NCI-H2107 (cell line): ENCODE measurements around the gene IL37.
A peak's percentile ranks its signal among the peaks of the same experiment; 100 is the strongest.
"Not testable (repeated sequence)": the region's sequence is repeated elsewhere in the genome, so short reads cannot be mapped to it uniquely, and the experiment has no call there.

Experiments used
- DNase-seq: peaks from one replicate; lab custom pipeline; 2025; lab: John Stamatoyannopoulos, UW

The IL37 gene

DNA sequence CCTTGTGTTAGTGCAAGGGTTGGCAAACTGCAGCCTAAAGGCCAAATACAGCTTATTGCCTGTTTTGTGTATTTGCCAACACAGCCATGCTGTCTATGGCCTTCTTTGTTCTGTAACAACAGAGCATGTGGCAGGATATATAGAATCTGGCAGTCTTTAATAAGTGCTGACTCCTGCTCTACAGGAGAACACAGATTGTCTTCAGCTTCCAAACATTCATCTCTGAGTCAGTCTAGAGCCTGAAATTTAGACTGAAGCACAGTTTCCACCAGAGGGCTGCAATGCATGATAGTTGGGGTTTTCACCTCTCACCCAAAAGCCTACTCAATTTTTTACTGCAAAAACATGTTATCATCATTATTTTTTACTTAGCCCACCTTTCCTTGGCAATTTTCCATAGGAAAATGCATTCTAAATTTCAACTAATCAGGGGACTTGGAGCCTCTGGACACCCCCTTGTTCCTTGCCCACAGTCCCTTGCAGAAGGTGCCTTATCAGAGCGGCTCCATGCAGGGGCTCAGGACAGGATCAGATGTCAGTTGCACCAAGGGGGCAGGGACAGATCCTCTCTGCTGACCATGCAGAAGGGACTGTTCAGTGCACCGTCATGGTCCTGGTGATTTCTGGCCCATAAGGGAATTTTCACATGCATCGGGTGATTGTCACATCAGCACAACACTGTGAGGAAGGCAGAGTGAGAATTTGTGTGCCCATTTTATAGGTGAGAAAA, 12.4 kb downstream of the IL37 start:
- no peak for DNase-seq

DNA sequence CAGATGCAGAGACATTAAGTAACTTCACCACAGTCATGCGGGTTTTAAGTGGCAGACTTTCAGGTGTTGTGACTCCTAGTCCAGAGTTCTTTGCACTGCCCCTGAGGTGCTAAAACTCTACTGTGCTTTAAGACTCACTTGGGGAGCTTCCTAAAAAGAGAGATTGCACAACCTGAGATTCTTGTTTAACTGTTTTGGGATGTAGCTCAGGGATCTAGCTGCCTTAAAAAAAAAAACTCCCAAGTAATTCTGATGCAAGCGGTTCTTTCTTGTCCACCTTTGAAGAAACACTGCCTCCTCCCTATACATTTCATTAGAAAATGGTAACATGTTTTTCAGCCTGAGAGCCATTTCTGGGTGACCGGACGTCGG, 13.0 kb downstream of the IL37 start:
- no peak for DNase-seq

GRCh38 chr2:112924360-112924759, 13.4 kb downstream of the IL37 start:
- DNase-seq = no peak

DNA sequence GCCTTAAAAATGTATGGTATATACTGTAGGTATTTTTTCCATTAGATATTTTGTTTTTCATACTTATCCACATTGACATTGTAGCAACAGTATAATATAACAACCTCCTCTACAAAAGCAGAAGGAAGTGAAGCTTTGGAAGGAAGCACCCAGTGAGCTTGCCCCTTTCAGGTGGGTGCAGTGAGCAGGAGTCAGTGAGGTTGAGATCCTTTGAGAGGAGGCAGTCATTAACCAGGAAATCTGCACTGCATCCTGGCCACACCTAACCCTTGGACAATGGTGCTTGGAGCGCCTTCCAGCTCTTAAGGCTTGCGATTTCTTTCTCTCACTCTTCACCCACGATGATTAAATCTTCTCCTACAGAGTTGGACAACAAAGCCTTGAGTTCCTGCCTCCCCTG, 13.9 kb downstream of the IL37 start:
- no peak for DNase-seq

- no peak for DNase-seq
These were observed 15.7 kb downstream of the IL37 start for GRCh38 chr2:112926707-112927106.

GRCh38 chr2:112927745-112928144, 16.8 kb downstream of the IL37 start:
- no peak for DNase-seq

DNA sequence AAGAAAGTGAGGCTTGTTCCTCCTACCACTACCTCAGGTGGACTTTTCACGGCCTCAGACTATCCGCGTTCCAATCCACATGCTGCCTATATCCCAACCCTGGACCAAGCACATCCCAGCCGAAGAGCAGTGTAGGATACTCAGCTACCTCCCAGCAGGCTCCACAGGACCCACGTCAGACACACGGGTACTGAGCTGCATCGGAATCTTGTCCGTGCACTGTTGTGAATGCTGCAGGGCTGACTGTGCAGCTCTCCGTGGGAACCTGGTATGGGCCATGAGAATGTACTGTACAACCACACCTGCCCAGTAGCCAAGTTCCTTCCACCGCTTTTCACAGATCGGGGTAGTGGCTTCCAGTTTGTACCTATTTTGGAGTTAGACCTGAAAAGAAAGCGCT, 22.3 kb downstream of the IL37 start:
- DNase-seq = no peak

- not testable (repeated sequence) for DNase-seq
These were observed 23.2 kb downstream of the IL37 start for GRCh38 chr2:112934117-112934516.

DNA sequence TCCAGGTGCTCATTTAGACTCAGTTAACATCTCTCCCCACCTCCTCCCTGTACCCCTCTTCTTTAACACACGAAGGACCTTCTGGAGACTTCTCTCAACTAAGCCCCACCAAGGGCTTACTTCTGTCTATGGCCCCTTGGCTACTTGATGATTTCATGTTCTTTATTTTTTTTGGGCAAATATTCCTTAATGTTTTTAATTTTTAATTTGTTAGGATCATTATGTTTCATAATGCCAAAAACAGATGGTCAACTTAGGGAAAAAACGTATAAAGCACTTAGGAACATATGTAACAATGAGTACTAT, 25.9 kb downstream of the IL37 start:
- no peak for DNase-seq

DNA sequence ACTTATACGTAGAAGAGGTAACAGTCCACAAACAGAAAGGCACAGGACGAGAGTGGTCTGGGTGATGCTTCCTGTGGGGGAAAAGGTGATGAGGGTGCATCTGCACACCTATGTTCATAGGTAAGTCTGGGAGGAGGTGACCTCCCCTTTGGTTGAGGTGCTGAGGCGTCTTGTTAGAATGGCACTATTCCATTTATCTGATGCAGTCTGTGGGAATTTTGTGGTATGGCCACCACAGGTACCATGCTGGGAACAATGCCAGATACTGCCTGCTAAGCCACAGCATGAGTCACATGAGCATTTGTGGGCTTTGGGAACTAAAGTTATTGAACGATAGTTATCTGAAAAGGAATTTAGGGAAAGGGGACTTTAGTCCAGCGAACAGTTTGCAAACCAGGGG, 27.9 kb downstream of the IL37 start:
- no peak for DNase-seq

GRCh38 chr2:112939425-112939824, 28.5 kb downstream of the IL37 start:
- DNase-seq = no peak

- DNase-seq = no peak
These were observed 30.1 kb downstream of the IL37 start for GRCh38 chr2:112940859-112941625.

GRCh38 chr2:112941753-112942653, 31.0 kb downstream of the IL37 start:
- peak; percentile 50 for DNase-seq

DNA sequence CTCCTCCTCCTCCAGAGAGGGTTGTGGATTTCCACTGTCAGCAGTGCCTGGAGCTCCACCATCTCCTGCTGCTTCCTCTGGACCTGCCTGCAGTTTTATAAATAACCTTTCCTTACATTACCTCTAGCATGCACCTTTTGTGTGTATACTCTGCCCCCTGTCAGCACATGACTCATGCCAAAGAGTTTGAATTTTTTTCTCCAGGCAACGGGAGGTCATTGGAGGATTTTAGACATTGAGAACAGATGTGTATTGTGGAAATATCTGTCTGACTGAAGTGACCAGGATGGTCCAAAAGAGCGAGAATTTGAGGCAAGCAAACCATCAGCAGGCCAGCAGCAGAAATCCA, 31.7 kb downstream of the IL37 start:
- no peak for DNase-seq

GRCh38 chr2:112944971-112945370, 34.0 kb downstream of the IL37 start:
- DNase-seq = no peak

DNA sequence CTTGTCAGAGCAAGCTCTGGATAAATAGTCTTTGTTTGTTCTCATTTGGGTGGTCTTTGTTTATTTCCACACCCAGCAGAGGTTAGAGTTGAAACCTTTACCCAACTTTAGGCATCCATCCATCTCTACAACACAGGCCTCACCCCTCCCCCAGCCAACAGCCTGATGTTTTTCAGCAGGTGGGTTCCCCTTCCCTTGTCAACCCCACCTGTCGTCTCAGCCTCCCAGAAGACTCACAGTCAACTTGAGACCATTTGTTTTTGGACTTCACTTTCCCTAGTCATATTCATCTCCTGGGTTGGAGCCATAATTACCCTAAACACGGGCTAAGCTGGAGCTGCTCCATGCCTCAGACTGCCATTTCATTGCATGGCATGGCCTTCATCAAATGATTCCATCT, 35.1 kb downstream of the IL37 start:
- no peak for DNase-seq

DNA sequence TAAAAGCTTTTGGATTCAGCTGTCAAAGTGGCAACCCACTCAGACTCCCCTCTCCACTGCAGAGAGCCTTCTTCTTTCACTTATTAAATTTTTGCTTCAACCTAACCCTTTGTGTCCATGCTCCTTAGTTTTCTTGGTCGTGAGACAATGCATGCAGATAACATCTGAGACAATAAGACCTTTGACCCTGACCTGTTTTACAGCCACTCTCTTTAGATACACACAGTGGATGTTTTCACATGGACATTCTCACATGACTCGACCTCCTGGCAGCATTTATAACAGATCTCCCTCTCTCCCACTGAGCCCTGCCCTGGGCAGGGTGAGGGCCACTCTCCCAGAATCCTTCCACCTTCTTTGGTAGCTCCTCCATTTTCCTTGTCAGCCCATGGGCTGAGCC, 36.4 kb downstream of the IL37 start:
- DNase-seq = no peak

DNA sequence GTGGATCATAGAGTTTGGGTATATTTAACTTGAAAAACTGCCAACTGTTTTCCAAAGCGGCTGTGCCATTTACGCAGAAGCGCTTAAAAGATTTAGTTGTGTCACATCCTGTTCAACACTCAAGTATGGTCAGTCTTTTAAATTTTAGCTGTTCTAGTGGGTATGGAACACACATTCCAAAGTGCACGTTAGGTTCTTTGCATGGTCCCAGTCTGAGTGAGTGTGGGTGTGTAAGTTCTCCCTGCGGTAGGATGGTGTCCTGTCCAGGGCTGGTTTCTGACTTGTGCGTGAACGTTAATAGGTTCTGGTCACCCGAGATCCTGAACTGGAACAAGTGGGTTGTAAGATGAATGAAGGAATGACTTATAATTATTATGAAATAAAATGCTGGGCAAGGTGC, 38.5 kb downstream of the IL37 start:
- no peak for DNase-seq

- DNase-seq = no peak
These were observed 43.4 kb downstream of the IL37 start for GRCh38 chr2:112954364-112954763.

- DNase-seq = no peak
These were observed 46.5 kb downstream of the IL37 start for GRCh38 chr2:112957511-112957910.

DNA sequence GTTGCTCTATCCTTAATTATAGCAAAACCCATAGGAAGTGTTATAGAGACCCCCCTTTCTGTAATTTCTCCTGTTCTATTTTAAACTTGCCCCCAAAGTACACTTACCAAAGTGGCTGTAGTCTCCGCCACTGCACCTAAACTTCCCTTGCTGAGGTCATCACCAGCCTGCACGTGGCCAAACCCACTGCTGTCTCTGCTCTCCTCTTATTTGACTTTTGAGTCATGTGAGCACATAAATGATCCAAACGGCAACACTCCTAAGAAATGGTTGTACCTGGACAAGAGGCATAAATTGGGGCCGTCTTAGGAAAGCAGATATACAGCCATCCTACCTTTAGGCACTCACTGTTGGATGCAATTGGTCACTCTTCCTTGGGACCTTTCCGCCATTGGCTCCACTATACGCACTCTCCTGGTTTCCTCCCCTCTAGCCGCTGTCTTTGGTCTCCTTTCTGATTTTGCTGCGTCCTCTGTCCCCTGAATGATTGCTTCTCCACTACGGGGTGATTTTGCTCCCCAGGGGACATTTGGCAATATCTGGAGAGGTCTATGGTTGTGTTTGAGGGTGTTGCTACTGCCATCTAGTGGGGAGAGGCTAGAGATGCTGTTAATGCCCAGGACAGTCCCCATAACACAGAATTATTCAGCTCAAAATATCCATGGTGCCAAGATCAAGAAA, 47.6 kb downstream of the IL37 start:
- DNase-seq = peak; percentile 19

GRCh38 chr2:112959109-112959812, 48.3 kb downstream of the IL37 start:
- no peak for DNase-seq
